Measurements from ENCODE around the gene DCTN5. TPM values are rescaled to one million over a fixed set of nuclear protein-coding genes. Genes with fewer than 3 reads are reported as not detected.

Gene DCTN5
- total and polyA plus RNA-seq, 2 of the 13 experiments (the other 11 are each of a cell fraction or from before 2014, with no cell fraction given): 105 to 207 TPM

DNA sequence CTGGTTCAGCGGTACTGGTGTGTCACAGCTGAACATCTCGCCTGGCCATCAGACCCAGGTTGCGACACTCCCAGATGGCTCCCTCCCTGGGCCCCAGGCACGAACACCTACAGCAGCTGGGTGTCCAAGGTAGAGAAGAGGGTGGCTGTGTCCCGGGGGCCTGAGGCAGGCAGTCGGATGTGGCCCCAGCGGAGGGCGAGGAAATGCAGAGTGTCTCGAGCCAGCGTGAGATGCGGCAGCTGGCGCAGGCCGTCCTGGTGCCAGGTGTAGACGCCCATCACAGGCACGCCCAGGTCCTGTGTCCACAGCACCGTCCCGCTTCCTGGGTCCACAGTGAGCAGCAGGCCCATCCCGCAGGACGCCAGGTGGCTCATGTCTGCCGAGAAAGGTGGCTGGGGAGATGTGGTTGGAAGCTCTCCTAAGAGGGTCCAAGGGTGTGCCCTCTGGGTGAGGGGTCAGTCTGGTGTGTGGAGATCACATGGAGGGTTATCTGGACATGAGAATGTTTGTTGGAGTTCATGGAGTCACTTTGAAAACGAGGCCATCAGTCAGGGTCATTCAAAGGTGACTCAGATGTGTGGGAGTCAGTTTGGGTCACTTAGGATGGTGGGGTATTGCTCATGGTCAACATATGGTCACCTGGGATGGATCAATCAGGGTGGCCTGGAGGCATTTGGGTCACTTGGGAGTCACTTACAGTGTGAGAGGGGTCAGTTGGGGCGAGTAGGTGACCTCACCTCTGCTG lies 63.7 kb downstream of the DCTN5 start (continued):
- TF ChIP-seq, protein P1, sequence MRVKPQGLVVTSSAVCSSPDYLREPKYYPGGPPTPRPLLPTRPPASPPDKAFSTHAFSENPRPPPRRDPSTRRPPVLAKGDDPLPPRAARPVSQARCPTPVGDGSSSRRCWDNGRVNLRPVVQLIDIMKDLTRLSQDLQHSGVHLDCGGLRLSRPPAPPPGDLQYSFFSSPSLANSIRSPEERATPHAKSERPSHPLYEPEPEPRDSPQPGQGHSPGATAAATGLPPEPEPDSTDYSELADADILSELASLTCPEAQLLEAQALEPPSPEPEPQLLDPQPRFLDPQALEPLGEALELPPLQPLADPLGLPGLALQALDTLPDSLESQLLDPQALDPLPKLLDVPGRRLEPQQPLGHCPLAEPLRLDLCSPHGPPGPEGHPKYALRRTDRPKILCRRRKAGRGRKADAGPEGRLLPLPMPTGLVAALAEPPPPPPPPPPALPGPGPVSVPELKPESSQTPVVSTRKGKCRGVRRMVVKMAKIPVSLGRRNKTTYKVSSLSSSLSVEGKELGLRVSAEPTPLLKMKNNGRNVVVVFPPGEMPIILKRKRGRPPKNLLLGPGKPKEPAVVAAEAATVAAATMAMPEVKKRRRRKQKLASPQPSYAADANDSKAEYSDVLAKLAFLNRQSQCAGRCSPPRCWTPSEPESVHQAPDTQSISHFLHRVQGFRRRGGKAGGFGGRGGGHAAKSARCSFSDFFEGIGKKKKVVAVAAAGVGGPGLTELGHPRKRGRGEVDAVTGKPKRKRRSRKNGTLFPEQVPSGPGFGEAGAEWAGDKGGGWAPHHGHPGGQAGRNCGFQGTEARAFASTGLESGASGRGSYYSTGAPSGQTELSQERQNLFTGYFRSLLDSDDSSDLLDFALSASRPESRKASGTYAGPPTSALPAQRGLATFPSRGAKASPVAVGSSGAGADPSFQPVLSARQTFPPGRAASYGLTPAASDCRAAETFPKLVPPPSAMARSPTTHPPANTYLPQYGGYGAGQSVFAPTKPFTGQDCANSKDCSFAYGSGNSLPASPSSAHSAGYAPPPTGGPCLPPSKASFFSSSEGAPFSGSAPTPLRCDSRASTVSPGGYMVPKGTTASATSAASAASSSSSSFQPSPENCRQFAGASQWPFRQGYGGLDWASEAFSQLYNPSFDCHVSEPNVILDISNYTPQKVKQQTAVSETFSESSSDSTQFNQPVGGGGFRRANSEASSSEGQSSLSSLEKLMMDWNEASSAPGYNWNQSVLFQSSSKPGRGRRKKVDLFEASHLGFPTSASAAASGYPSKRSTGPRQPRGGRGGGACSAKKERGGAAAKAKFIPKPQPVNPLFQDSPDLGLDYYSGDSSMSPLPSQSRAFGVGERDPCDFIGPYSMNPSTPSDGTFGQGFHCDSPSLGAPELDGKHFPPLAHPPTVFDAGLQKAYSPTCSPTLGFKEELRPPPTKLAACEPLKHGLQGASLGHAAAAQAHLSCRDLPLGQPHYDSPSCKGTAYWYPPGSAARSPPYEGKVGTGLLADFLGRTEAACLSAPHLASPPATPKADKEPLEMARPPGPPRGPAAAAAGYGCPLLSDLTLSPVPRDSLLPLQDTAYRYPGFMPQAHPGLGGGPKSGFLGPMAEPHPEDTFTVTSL (CRISPR knock-in tag; IDR thresholded peaks at IDR 0.05; ENCODE audit: borderline replicate concordance): no peak
- TF ChIP-seq SP1 (IDR thresholded peaks at IDR 0.05): no peak
- no peak for TF ChIP-seq SP1 (CRISPR knock-in tag; IDR thresholded peaks at IDR 0.05)
- no peak for TF ChIP-seq EED (CRISPR knock-in tag; IDR thresholded peaks at IDR 0.05)
- TF ChIP-seq REL (CRISPR knock-in tag; conservative IDR thresholded peaks at IDR 0.05): no peak
- TF ChIP-seq, protein P2, sequence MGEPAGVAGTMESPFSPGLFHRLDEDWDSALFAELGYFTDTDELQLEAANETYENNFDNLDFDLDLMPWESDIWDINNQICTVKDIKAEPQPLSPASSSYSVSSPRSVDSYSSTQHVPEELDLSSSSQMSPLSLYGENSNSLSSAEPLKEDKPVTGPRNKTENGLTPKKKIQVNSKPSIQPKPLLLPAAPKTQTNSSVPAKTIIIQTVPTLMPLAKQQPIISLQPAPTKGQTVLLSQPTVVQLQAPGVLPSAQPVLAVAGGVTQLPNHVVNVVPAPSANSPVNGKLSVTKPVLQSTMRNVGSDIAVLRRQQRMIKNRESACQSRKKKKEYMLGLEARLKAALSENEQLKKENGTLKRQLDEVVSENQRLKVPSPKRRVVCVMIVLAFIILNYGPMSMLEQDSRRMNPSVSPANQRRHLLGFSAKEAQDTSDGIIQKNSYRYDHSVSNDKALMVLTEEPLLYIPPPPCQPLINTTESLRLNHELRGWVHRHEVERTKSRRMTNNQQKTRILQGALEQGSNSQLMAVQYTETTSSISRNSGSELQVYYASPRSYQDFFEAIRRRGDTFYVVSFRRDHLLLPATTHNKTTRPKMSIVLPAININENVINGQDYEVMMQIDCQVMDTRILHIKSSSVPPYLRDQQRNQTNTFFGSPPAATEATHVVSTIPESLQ (CRISPR knock-in tag; conservative IDR thresholded peaks at IDR 0.05): no peak
- TF ChIP-seq ZNF672 (CRISPR knock-in tag; IDR thresholded peaks at IDR 0.05): no peak
- TF ChIP-seq ZNF556 (CRISPR knock-in tag; IDR thresholded peaks at IDR 0.05; ENCODE audit: borderline replicate concordance): peak; percentile 87; the same call in 1 of the 2 replicates
- peak; percentile 58; the same call in 1 of the 2 replicates for TF ChIP-seq ZNF34 (CRISPR knock-in tag; IDR thresholded peaks at IDR 0.05; ENCODE audit: borderline replicate concordance)
- no peak for TF ChIP-seq ZBTB7A (CRISPR knock-in tag; IDR thresholded peaks at IDR 0.05)
- TF ChIP-seq ZNF383 (CRISPR knock-in tag; IDR thresholded peaks at IDR 0.05; ENCODE audit: borderline replicate concordance): no peak
- TF ChIP-seq, protein P3, sequence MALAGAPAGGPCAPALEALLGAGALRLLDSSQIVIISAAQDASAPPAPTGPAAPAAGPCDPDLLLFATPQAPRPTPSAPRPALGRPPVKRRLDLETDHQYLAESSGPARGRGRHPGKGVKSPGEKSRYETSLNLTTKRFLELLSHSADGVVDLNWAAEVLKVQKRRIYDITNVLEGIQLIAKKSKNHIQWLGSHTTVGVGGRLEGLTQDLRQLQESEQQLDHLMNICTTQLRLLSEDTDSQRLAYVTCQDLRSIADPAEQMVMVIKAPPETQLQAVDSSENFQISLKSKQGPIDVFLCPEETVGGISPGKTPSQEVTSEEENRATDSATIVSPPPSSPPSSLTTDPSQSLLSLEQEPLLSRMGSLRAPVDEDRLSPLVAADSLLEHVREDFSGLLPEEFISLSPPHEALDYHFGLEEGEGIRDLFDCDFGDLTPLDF (CRISPR knock-in tag; IDR thresholded peaks at IDR 0.05): no peak
- no peak for TF ChIP-seq POLR2AphosphoS2 (IDR thresholded peaks at IDR 0.05; ENCODE audit: low read depth, low read length)
- TF ChIP-seq HNF4G (IDR thresholded peaks at IDR 0.05; ENCODE audit: borderline replicate concordance, low read depth, low read length): 0 out of 2 replicates have a peak, but pooled peaks have one; percentile 12
- no peak for TF ChIP-seq HNF4G (CRISPR knock-in tag; IDR thresholded peaks at IDR 0.05; ENCODE audit: borderline replicate concordance, low read depth)
